Kidney epithelial cell (primary cell): Measurements from ENCODE around the gene CRTAC1. TPM values are rescaled to one million over a fixed set of nuclear protein-coding genes. Genes with fewer than 3 reads are reported as not detected.

Experiments
- DNase-seq: peaks from one replicate; pipeline ENCODE4 v3.0.0-alpha.2; 2010; ENCODE audit warnings: low read depth
- H3K27me3 ChIP-seq: 2 replicates; pipeline ENCODE4 v1.6.0; 2011; ENCODE audit warnings: low read length; ENCODE audit not compliant: control insufficient read depth, insufficient read depth
- H3K36me3 ChIP-seq: 2 replicates; pipeline ENCODE4 v1.5.1; 2011; ENCODE audit warnings: low read length; ENCODE audit not compliant: control insufficient read depth, insufficient read depth
- H3K4me3 ChIP-seq: 2 replicates; pipeline ENCODE4 v1.5.1; 2011; ENCODE audit warnings: low read depth, mild to moderate bottlenecking, control low read depth, low read length
- total RNA-seq: library from RNA; depleted of rRNA; stranded (reverse); fragments of >200 nt; gene quantifications from 2 replicates; pipeline ENCODE4 v1.2.3, GENCODE V29; 2015
- TF ChIP-seq, protein P1 (sequence below): IDR thresholded peaks from 2 replicates; pipeline ENCODE4 v1.5.1; 2011; ENCODE audit warnings: mild to moderate bottlenecking, moderate library complexity, low read length, control low read depth, inconsistent platforms; ENCODE audit not compliant: insufficient read depth, poor library complexity, severe bottlenecking

The CRTAC1 gene
- total RNA-seq, 1 donor from 2014 or later = 3.2 TPM

DNA sequence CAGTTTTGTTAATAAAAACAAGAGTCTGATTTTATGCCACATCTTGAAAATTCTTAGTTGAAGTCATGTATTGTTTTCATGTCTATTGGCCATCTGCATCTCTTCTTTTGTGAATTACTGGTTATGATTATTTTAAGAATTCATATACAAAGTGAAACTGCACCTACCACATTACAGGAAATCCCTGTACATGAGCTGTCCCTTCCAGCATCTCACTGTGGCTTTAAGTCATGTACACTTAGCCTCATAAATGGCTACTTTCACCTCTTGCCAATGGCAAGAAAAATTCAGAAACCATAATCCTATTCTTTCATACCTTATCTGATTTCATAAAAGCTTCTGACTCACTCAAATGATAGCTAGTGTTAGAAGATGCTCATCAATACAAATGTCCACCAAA, 48.6 kb downstream of the CRTAC1 start:
- DNase-seq = no peak
- TF ChIP-seq, protein P1, sequence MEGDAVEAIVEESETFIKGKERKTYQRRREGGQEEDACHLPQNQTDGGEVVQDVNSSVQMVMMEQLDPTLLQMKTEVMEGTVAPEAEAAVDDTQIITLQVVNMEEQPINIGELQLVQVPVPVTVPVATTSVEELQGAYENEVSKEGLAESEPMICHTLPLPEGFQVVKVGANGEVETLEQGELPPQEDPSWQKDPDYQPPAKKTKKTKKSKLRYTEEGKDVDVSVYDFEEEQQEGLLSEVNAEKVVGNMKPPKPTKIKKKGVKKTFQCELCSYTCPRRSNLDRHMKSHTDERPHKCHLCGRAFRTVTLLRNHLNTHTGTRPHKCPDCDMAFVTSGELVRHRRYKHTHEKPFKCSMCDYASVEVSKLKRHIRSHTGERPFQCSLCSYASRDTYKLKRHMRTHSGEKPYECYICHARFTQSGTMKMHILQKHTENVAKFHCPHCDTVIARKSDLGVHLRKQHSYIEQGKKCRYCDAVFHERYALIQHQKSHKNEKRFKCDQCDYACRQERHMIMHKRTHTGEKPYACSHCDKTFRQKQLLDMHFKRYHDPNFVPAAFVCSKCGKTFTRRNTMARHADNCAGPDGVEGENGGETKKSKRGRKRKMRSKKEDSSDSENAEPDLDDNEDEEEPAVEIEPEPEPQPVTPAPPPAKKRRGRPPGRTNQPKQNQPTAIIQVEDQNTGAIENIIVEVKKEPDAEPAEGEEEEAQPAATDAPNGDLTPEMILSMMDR = no peak
- Histone ChIP-seq H3K4me3 (no peak overlapping the region), H3K36me3 (no peaks in the 10 kb centered on the region), H3K27me3 (peaks cover 5% of the 10 kb centered on the region)

DNA sequence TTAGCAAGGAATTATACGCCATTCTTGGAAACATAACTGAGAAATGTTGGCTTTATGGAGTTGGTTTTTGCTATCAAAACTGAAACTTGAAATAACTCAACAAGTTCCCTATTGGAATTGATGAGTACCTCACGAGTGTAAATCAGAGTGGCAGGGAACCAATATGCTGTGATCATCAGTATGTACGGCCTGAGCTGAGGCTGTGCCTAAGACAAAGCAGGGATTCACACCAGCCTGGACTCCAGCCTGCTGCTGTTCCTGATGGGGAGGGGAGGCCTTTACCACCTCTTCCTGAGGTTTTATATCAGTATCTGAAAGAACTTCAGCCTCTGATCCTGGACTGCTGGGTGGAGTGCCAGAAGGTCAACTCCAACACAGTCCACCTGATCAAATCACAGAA, 52.7 kb downstream of the CRTAC1 start:
- H3K4me3 ChIP-seq = no peak overlapping the region
- DNase-seq = no peak
- H3K27me3 ChIP-seq = peaks cover 29% of the 10 kb centered on the region
- TF ChIP-seq, protein P1 = no peak
- no peaks in the 10 kb centered on the region for H3K36me3 ChIP-seq

DNA sequence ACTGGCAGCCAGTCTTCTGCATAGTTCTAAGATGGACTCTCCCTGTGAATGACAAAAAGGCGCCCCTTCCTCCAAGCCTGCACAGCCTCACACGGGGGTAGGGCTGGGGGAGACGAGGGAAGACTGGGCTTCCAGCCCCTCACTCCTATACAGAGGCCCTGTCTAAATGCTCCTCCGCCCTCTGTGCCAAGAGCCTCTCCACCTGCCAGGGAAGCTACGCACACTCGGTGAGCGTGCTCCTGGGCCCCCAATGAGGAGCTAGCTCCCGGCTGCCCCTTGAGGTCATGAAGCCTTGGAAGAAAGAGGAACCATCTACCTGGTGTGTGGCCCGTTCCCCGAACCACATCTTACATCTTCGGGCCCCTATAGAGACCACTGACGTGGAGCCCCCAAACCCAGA, 54.8 kb downstream of the CRTAC1 start:
- Histone ChIP-seq H3K27me3 (peaks cover 26% of the 10 kb centered on the region), H3K4me3 (no peak overlapping the region), H3K36me3 (no peaks in the 10 kb centered on the region)
- DNase-seq = no peak
- TF ChIP-seq, protein P1 = no peak

DNA sequence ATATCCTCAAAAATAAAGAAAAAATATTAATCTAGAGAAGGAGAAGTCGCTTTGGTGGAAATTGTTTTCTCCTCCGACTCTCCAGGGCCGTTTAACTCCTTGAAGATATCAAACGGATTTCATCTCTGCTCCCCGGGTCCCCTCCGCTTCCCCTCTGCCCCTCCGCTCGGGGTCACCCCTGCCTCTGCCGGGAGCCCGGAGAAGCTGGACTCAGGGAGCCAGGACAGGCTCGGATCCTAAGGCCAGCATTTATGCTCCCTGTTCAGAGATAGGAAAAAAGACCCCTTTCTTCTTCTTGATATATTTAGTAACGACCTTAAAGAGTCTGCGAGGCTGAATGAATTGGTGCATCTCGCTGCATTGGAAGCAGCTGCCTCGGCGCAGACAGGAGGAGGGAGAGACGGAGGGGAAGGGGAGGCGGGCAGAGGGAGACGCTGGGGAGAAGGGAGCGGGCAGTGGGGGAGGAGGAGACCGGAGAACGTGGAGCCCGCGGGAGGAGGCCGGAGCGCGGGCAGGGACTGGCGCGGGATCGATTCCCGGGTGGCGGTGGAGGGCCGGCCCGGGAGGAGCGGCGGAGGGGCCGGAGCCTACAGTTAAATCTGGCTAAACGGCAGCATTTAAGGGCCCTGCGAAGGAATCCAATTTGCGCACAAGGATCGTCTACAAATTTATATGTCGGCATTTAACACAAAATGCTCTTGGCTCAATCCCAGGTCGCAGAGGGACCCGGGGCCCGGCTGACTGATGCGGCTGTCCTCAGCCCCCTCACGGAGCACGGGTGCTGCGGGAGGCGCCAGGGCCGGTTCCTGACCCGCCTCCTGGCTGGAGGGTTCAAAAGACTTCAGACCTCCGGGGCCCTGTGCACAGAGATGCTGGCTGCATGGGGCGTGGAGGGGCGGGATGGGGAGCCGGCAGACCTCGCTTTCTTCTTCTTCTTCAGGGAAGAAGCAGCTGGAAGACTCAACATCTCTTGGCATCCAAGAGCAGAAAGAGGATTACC, 55.6 kb downstream of the CRTAC1 start:
- TF ChIP-seq, protein P1 = no peak
- peaks cover 29% of the 10 kb centered on the region for H3K27me3 ChIP-seq

DNA sequence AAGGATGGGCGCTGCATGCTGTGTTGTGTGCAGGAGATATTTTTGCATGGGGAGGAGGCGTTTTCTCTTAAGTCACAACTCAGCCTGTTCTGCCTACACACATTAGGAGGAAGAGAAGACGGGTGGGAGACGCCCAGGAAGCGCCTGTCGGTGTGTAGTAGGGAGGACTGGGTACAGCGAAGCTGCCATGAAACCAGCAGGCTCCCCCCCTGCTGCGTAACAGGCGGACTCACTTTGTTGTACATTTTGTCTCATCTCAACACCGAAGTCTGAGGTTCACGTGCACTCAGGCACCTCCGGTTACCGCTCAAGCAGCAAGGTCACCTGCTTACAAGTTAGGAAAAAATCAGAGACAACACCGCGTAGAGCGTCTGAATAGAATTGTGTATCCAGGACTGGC, 56.3 kb downstream of the CRTAC1 start:
- no peak for DNase-seq
- Histone ChIP-seq H3K27me3 (peaks cover 29% of the 10 kb centered on the region), H3K4me3 (no peak overlapping the region), H3K36me3 (no peaks in the 10 kb centered on the region)
- TF ChIP-seq, protein P1 = no peak

More for the DNA sequence above, 55.6 kb downstream of the CRTAC1 start:
- DNase-seq = no peak
- no peaks in the 10 kb centered on the region for H3K36me3 ChIP-seq
- no peak overlapping the region for H3K4me3 ChIP-seq
